GM23248 (cell line): ENCODE measurements around the gene EDC3. TPM values are rescaled to one million over a fixed set of nuclear protein-coding genes. Genes with fewer than 3 reads are reported as not detected.
A peak's percentile ranks its signal among the peaks of the same experiment; 100 is the strongest.

Experiments used
- DNase-seq: peaks from one replicate; pipeline ENCODE4 v3.0.0-alpha.2; 2015
- H2AFZ ChIP-seq: fragments of 200-600 bp; sonication (generic); 2 replicates; pipeline ENCODE4 v1.6.1; 2016; ENCODE audit warnings: antibody characterized with exemption
- H3F3A ChIP-seq: fragments of 200-600 bp; sonication (generic); 2 replicates; pipeline ENCODE4 v1.6.1; 2016; ENCODE audit warnings: mild to moderate bottlenecking, antibody characterized with exemption, mixed run types; ENCODE audit not compliant: insufficient read depth
- H3K27ac ChIP-seq: fragments of 200-600 bp; sonication (generic); 2 replicates; pipeline ENCODE4 v1.5.1; 2016; ENCODE audit warnings: mild to moderate bottlenecking
- H3K27me3 ChIP-seq: fragments of 200-600 bp; sonication (generic); replicated peaks from 2 replicates; pipeline ENCODE4 v1.6.1; 2016; ENCODE audit warnings: mild to moderate bottlenecking; ENCODE audit not compliant: insufficient read depth
- H3K36me3 ChIP-seq: fragments of 200-600 bp; sonication (generic); 2 replicates; pipeline ENCODE4 v1.6.1; 2016; ENCODE audit warnings: low read depth, mild to moderate bottlenecking
- H3K4me1 ChIP-seq: fragments of 200-600 bp; sonication (generic); 2 replicates; pipeline ENCODE4 v1.6.1; 2016; ENCODE audit warnings: mild to moderate bottlenecking; ENCODE audit not compliant: insufficient read depth
- H3K4me2 ChIP-seq: fragments of 200-600 bp; sonication (generic); one replicate; pipeline ENCODE4 v1.6.1; 2016; ENCODE audit warnings: mild to moderate bottlenecking; ENCODE audit not compliant: unreplicated experiment
- H3K4me3 ChIP-seq: fragments of 200-600 bp; sonication (generic); 2 replicates; pipeline ENCODE4 v1.5.1; 2016; ENCODE audit warnings: mild to moderate bottlenecking
- H3K79me2 ChIP-seq: fragments of 200-600 bp; sonication (generic); 2 replicates; pipeline ENCODE4 v1.6.1; 2016; ENCODE audit warnings: mild to moderate bottlenecking; ENCODE audit not compliant: insufficient read depth
- H3K9ac ChIP-seq: fragments of 200-600 bp; sonication (generic); 2 replicates; pipeline ENCODE4 v1.6.1; 2016; ENCODE audit warnings: mild to moderate bottlenecking
- H3K9me2 ChIP-seq: fragments of 200-600 bp; sonication (generic); 2 replicates; pipeline ENCODE4 v1.6.1; 2016; ENCODE audit warnings: mixed run types, mild to moderate bottlenecking, moderate library complexity; ENCODE audit not compliant: insufficient read depth
- H3K9me3 ChIP-seq: fragments of 200-600 bp; sonication (generic); one replicate; pipeline ENCODE4 v1.6.1; 2017; ENCODE audit warnings: low read depth
- H4K20me1 ChIP-seq: fragments of 200-600 bp; sonication (generic); 2 replicates; pipeline ENCODE4 v1.6.0; 2016; ENCODE audit not compliant: insufficient read depth
- EZH2 ChIP-seq: fragments of 200-600 bp; sonication (generic); IDR thresholded peaks from 2 replicates; pipeline ENCODE4 v1.6.1; 2018; ENCODE audit warnings: antibody characterized with exemption, mild to moderate bottlenecking; ENCODE audit not compliant: insufficient read depth, poor library complexity, severe bottlenecking
- EZH2phosphoT487 ChIP-seq: fragments of 200-600 bp; sonication (generic); IDR thresholded peaks from 2 replicates; pipeline ENCODE4 v1.6.1; 2018; ENCODE audit warnings: antibody characterized with exemption, moderate library complexity, mild to moderate bottlenecking, low read depth; ENCODE audit not compliant: insufficient read depth
- WGBS, 2 experiments: methylation state at CpG; one replicate each; pipeline ENCODE4 v1.1.6; 2015 to 2017; ENCODE audit warnings: low lambda C conversion rate in 2 of 2, low coverage in 1 of 2; ENCODE audit errors: missing lambda C conversion rate in 2 of 2; 5-methylcytosine and 5-hydroxymethylcytosine counted together
- in situ Hi-C: fragments of 300-500 bp; cut with MboI; formaldehyde crosslinking; loops from 2 replicates; pipeline ENCODE4 v1.15.0; 2020
- polyA plus RNA-seq: library from polyadenylated mRNA; unstranded; fragments of >200 nt; fragmentation: Nextera tagmentation; extraction: Ambion mirVana; gene quantifications from 2 replicates; pipeline ENCODE4 v1.2.1, GENCODE V29; 2016
- total RNA-seq: library from RNA; depleted of rRNA; stranded (reverse); fragments of >200 nt; shearing (Covaris generic); gene quantifications from 2 replicates; pipeline ENCODE4 v1.2.3, GENCODE V29; 2014

Gene EDC3
- total and polyA plus RNA-seq, 2 experiments from 2014 or later, result 13.9 to 21.8 TPM

DNA sequence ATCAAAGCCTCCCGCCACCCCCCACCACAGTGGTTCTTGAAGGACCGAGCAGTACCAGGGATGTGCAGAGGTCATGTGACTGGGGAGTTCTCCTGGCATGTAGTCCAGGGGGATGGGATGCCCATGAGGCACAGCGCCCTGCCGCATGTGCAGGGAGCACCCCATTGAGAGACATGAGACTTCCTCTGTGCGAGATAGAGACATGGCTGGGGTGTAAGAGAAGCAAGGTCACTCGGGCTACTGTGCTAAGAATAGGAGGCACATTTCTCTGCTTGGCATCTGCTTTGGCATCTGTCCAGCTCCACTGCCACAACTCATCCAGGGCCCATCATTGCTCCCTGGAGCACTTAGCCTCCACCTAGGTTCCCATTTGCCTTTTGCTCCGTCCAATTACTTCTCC is 31.9 kb upstream of the EDC3 start:
- Histone ChIP-seq H3K4me2 (no peak overlapping the region), H3F3A (no peaks in the 10 kb centered on the region), H3K4me1 (no peaks in the 10 kb centered on the region), H2AFZ (no peak overlapping the region), H3K4me3 (no peak overlapping the region), H4K20me1 (no peaks in the 10 kb centered on the region), H3K36me3 (no peaks in the 10 kb centered on the region), H3K9me2 (no peaks in the 10 kb centered on the region), H3K9ac (no peak overlapping the region), H3K27me3 (peaks cover 67% of the 10 kb centered on the region), H3K9me3 (no peaks in the 10 kb centered on the region), H3K79me2 (no peaks in the 10 kb centered on the region), H3K27ac (no peak overlapping the region)
- TF ChIP-seq EZH2 (no peak), EZH2phosphoT487 (no peak)
- 51 to 66% methylated on average over 7 of the region's 7 CpGs for WGBS, 2 experiments
- DNase-seq, result no peak
- in situ Hi-C loops, result no loop called here

- 7 to 11% methylated on average over 23 to 24 of the region's 24 CpGs for WGBS, 2 experiments
- DNase-seq, result no peak
- no peak overlapping the region for H3K27ac ChIP-seq
- H3K27me3 ChIP-seq, result peaks cover 67% of the 10 kb centered on the region
- no peaks in the 10 kb centered on the region for H3F3A ChIP-seq
- peak overlapping the region; percentile 58 for H3K4me3 ChIP-seq
- H4K20me1 ChIP-seq, result no peaks in the 10 kb centered on the region
- in situ Hi-C loops, result no loop called here
- no peaks in the 10 kb centered on the region for H3K9me3 ChIP-seq
- no peaks in the 10 kb centered on the region for H3K79me2 ChIP-seq
- no peak overlapping the region for H3K9ac ChIP-seq
- TF ChIP-seq EZH2phosphoT487, result no peak
- TF ChIP-seq EZH2, result peak; percentile 55
- H3K9me2 ChIP-seq, result no peaks in the 10 kb centered on the region
- H3K4me2 ChIP-seq, result peak overlapping the region; percentile 80
- H3K4me1 ChIP-seq, result no peaks in the 10 kb centered on the region
- no peaks in the 10 kb centered on the region for H3K36me3 ChIP-seq
- H2AFZ ChIP-seq, result peak overlapping the region; percentile 46; the same call in 1 of the 2 replicates
Measured at GRCh38 chr15:74726774-74727164, 30.9 kb upstream of the EDC3 start.

- Histone ChIP-seq H3K9me3 (no peaks in the 10 kb centered on the region), H4K20me1 (no peaks in the 10 kb centered on the region), H3K9me2 (no peaks in the 10 kb centered on the region), H3K9ac (peak overlapping the region; percentile 20; the same call in 1 of the 2 replicates), H3K4me1 (no peaks in the 10 kb centered on the region), H3K4me2 (peak overlapping the region; percentile 80), H2AFZ (peak overlapping the region; percentile 46), H3F3A (no peaks in the 10 kb centered on the region), H3K79me2 (no peaks in the 10 kb centered on the region), H3K27ac (no peak overlapping the region), H3K36me3 (no peaks in the 10 kb centered on the region), H3K27me3 (peaks cover 61% of the 10 kb centered on the region), H3K4me3 (peak overlapping the region; percentile 58)
- in situ Hi-C loops, result no loop called here
- peak; percentile 52 for DNase-seq
- 2 to 3% methylated on average over 45 to 84 of the region's 86 CpGs for whole genome bisulfite sequencing, 2 experiments
- 0 out of 2 replicates have a peak, but pooled peaks have one; percentile 61 for TF ChIP-seq EZH2phosphoT487
- TF ChIP-seq EZH2, result peak; percentile 30
Measured at GRCh38 chr15:74725845-74726773, 30.3 kb upstream of the EDC3 start.

DNA sequence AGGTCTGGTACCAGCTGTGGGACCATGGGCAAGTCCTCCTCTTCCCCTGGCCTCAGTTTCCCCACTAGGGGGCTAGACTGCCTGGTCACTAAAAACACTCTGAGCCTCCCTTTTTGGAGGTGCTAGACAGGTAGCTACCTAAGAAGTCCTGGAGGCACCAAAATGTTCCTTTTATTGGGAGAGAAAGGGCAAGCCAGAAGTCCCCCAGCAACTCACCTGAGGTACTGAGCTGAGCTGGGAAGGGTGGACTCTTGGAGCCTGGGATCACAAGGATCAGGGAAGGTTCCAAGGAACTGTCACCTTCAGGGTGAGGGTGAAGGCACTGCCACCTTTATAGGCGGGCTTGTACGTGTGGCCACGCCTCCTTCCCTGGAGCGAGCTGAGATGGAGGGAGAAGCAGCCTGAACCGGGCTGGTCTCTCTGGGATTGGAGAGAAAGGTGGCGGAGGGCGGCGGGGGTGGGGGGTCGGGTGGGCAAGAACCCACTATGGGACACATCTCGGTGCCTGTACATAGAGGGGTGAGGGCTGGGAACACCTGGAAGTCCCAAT is 29.5 kb upstream of the EDC3 start, which contains the start of gene CYP1A1:
Gene CYP1A1, minus strand, starts transcription at position 304 of the 550 bp plus-strand sequence. CDS start 2,431 bp downstream, outside the sequence.
- Histone ChIP-seq H2AFZ (peak within 1 kb of the TSS; percentile 46), H3K36me3 (no peaks in the 10 kb centered on the region), H4K20me1 (no peaks in the 10 kb centered on the region), H3K27ac (no peak within 1 kb of the TSS), H3K4me1 (no peaks in the 10 kb centered on the region), H3F3A (no peaks in the 10 kb centered on the region), H3K4me2 (peak within 1 kb of the TSS; percentile 80), H3K27me3 (peaks cover 53% of the 10 kb centered on the region), H3K9me3 (no peaks in the 10 kb centered on the region), H3K9me2 (no peaks in the 10 kb centered on the region), H3K79me2 (no peaks in the 10 kb centered on the region), H3K9ac (peak within 1 kb of the TSS; percentile 20; the same call in 1 of the 2 replicates), H3K4me3 (peak within 1 kb of the TSS; percentile 58)
- 18 to 31% methylated on average over 4 to 10 of the region's 10 CpGs for WGBS, 2 experiments
- DNase-seq, result peak; percentile 26
- in situ Hi-C loops, result no loop called here
- TF ChIP-seq EZH2 (no peak), EZH2phosphoT487 (no peak)
